ENCODE data around the gene TMEM184C. TPM values are rescaled to one million over a fixed set of nuclear protein-coding genes. Genes with fewer than 3 reads are reported as not detected.

TMEM184C gene
- total RNA-seq, 1 experiment from 2014 or later, result 18.3 TPM

Other genes starting within 250 kb of the TMEM184C start
- gene EDNRA, start 136.3 kb upstream of the TMEM184C start, total RNA-seq (2014; rRNA removed; shearing (Covaris generic)), result 0.11 TPM in 1 of 2 replicates, not detected in the other
- 2.4 and 6.0 TPM in 2 replicates for gene PRMT9, start 66.8 kb downstream of the TMEM184C start, total RNA-seq (2014; rRNA removed; shearing (Covaris generic))
- 7.7 and 9.4 TPM in 2 replicates for gene ARHGAP10, start 114.7 kb downstream of the TMEM184C start, total RNA-seq (2014; rRNA removed; shearing (Covaris generic))

Measured in Daoy (cell line).